Ammon's horn (tissue), 1 donor: ENCODE results near the gene GABRE.

Experiments
- DNase-seq: peaks from one replicate; pipeline ENCODE4 v3.0.0-alpha.2; 2016; ENCODE audit warnings: low spot score

Gene GABRE, protein sequence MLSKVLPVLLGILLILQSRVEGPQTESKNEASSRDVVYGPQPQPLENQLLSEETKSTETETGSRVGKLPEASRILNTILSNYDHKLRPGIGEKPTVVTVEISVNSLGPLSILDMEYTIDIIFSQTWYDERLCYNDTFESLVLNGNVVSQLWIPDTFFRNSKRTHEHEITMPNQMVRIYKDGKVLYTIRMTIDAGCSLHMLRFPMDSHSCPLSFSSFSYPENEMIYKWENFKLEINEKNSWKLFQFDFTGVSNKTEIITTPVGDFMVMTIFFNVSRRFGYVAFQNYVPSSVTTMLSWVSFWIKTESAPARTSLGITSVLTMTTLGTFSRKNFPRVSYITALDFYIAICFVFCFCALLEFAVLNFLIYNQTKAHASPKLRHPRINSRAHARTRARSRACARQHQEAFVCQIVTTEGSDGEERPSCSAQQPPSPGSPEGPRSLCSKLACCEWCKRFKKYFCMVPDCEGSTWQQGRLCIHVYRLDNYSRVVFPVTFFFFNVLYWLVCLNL

GRCh38 chrX:151974336-151975227 lies at the start of gene GABRE:
GABRE (minus strand) TSS chrX:151974676; CDS start chrX:151974625, 51 bp downstream.
- no peak for DNase-seq

GRCh38 chrX:152020888-152021287 lies 46.4 kb upstream of the GABRE start:
- no peak for DNase-seq

- DNase-seq = no peak
Observed at GRCh38 chrX:151999813-152000212, 25.3 kb upstream of the GABRE start.

DNA sequence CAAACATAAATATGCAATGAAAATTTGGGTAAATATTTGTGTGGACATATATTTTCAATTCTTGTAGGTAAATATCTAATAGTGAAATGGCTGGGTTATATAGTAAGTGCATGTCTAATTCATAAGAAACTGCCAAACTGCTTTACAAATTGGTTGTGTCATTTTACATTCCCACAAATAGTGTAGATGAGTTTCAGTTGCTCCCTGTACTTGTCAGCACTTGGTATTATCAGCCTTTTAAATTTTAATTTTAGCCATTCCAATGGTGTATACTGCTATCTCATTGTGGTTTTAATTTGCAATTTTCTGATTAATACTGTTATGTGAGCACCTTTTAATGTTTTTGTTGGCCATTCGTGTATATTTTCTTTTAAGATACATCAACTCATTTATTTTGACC lies 23.1 kb upstream of the GABRE start:
- no peak for DNase-seq

DNA sequence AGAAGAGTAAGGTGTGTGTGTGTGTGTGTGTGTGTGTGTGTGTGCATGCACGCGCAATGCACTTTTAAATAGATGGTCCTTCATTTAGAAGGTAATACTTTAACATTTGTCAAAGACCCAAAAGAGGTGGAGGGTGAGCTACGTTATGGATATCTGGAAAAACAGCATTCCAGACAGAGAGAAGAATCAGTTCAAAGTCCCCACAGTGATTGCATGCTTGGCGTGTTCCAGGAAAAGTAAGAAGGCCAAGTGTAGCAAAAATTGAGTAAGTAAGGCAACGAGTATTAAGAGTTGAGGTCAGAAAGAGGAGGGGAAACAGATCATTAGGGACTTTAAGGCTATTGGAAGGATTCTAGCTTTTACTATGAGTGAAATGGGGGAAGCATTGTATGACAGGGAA lies 21.9 kb upstream of the GABRE start:
- no peak for DNase-seq

- DNase-seq = no peak
Observed at GRCh38 chrX:151994476-151994875, 20.0 kb upstream of the GABRE start.

- no peak for DNase-seq
Observed at GRCh38 chrX:151988706-151989299, 14.3 kb upstream of the GABRE start.

GRCh38 chrX:151987108-151987507 lies 12.6 kb upstream of the GABRE start:
- no peak for DNase-seq

DNA sequence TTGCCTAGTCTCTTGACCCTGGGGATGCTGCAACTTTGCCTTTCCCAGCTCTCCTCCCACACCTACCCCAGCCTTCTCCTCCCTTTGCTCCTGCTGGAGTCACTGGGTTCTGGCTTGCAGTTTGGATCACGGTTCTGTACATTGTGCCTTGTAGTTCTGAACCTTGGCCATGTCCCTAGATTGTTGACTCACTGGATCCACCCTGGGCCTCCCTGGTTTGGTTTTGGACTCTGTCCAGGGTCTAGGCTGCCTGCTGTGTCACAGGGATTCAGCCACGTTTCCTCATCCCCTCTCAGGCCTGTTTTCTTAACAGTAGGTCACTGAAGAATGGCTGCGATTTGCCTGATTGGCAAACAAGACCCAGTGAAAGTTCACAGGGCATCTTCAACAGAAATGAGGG lies 11.5 kb upstream of the GABRE start:
- no peak for DNase-seq

DNA sequence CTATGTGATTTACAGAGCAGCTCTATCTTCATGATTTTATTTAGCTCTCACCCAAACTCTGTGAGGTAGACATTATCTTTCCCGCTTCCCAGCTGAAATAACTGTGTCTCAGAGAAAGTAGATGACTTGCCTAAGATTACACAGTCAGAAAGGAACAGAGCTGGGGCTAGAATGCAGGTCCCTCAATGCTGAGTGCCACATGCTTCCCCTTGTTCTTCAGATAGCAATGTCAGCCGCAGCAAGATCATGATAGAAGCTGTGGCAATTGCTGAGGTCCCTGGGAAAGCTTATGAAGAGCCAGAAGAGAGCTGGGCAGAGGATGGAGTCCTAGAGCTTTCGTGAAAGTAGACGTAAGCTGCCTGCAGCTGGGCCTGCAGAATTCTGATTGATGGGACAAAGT lies 11.1 kb upstream of the GABRE start:
- DNase-seq = no peak

- no peak for DNase-seq
Observed at GRCh38 chrX:151984902-151985301, 10.4 kb upstream of the GABRE start.

GRCh38 chrX:151984328-151984727 lies 9.9 kb upstream of the GABRE start:
- DNase-seq = no peak

DNA sequence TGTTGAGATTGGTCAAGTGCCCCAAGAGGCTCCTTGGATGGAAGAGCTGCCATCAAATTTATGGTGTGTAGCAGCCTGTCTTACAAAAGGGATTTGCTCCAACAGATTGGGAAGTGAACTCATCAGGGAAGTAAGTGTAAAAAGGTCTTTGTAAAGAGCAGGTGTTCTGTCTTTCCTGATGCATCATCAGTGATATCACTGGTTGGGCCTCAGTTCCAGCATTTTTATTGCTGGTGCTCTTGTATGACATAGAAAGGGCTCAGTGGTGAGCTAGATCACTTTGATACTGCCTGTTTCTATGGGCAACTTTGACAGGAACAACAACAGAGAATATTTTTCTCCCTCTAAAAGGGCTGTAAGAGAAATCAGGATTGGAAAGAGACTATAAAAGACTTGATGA lies 8.7 kb upstream of the GABRE start:
- no peak for DNase-seq

DNA sequence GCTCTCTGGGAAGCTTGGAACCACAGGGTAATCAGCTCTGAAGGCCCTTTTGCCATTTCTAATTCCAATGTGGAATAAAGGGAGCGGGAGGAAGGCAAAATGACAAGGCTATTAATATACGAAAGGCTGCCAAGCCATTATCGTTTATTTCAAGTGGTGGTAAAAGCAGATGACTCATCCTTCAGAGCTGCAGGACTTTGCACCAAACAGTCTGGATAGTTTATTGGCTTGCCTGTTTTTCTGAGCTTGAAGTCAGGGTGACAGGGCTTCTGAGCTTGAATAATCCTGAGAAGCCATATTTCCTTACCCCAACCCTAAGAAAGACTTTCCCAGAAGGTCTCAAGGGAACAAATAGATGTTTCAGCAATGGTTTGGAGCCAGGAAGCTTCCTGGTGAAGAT lies 7.7 kb upstream of the GABRE start:
- no peak for DNase-seq

- no peak for DNase-seq
Observed at GRCh38 chrX:151981129-151981528, 6.7 kb upstream of the GABRE start.

GRCh38 chrX:151977923-151978322 lies 3.4 kb upstream of the GABRE start:
- DNase-seq = no peak

DNA sequence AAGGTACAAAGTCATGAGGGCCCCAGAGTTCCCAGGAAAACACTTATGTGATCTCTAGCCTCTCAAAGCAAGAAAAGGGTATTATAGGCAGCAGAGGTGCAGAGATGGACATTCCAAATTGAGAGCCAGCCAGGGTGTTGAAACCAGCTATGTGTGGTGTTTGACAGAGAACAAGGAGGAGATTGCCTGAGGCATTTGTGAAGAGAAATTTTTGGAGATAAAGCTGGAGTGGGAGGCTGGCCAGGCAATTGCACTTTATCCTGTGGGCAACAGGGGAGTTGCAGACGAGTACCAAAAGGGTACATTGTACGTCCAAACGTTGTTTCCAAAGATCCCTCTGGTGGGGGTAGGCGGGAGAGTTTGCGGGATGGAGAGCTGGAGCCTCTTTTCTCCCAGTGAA lies 2.5 kb upstream of the GABRE start:
- no peak for DNase-seq

- DNase-seq = no peak
Observed at GRCh38 chrX:151975736-151976275, 1.3 kb upstream of the GABRE start.

- DNase-seq = no peak
Observed at GRCh38 chrX:151975228-151975593, 735 bp upstream of the GABRE start.

DNA sequence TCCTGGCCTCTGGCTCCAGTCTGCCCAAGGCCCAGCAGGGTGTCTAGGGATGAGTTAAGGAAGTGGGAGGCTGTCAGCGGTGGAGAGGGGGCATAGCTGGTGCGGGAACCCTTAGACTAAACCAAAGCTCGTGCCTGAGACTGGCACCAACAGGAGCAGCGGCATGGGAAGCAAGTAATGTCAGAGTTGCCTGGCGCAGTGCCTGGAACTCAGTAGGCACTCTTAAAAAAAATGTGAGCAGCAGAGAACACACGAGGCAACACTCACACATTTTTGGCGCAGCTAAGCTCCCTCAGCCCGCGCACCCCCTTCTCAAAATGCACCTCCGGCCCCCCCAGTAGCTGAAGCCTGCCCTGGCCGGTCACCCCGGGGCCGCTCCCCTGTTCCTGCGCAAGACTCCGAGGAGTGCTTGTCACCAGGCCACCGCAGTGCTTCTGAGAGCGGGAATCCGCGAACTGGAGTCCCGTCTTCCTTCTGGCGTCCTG lies 583 bp downstream of the GABRE start:
- no peak for DNase-seq

- DNase-seq = no peak
Observed at GRCh38 chrX:151973060-151973661, 1.3 kb downstream of the GABRE start.

- peak; percentile 3 for DNase-seq
Observed at GRCh38 chrX:151970661-151971060, 3.8 kb downstream of the GABRE start.
